Activated CD4-positive, alpha-beta T cell treated with anti-CD3 and anti-CD28 coated beads, Interleukin-2, amount 10 ng/mL, durations not matched to agents 24 days and 14 days (primary cell): ENCODE results near the gene TIMP2. TPM values are rescaled to one million over a fixed set of nuclear protein-coding genes. Genes with fewer than 3 reads are reported as not detected.
A peak's percentile ranks its signal among the peaks of the same experiment; 100 is the strongest.
"Not testable (repeated sequence)": the region's sequence is repeated elsewhere in the genome, so short reads cannot be mapped to it uniquely, and the experiment has no call there.

Experiments
- DNase-seq: peaks from one replicate; pipeline ENCODE4 v3.0.0; 2022
- H3K27ac Mint-ChIP-seq: one replicate; pipeline ENCODE4 v1.8.0; 2022; ENCODE audit warnings: mild to moderate bottlenecking, mixed read lengths
- H3K27me3 Mint-ChIP-seq: one replicate; pipeline ENCODE4 v1.8.0; 2022; ENCODE audit warnings: mixed read lengths
- H3K36me3 Mint-ChIP-seq: one replicate; pipeline ENCODE4 v1.8.0; 2022; ENCODE audit warnings: low read depth, mild to moderate bottlenecking, mixed read lengths
- H3K4me1 Mint-ChIP-seq: one replicate; pipeline ENCODE4 v1.8.0; 2021; ENCODE audit warnings: mixed read lengths
- H3K4me3 Mint-ChIP-seq: one replicate; pipeline ENCODE4 v1.8.0; 2022; ENCODE audit warnings: mild to moderate bottlenecking, moderate library complexity, mixed read lengths
- H3K9me3 Mint-ChIP-seq: one replicate; pipeline ENCODE4 v1.8.0; 2021; ENCODE audit warnings: mixed read lengths
- intact Hi-C: fragments of 100-400 bp; cut with micrococcal nuclease; formaldehyde crosslinking; loops from one replicate; pipeline ENCODE4 v1.15.1; 2023
- total RNA-seq: library from RNA; stranded (reverse); gene quantifications from 2 replicates; pipeline ENCODE4 v1.2.3, GENCODE V29; 2022

Gene TIMP2
- total RNA-seq, 1 donor from 2014 or later, result 0.54 TPM

- DNase-seq, result no peak
- H3K27me3 Mint-ChIP-seq, result peaks cover under 1% of the 10 kb centered on the region
- intact Hi-C loops, result no loop called here
- H3K9me3 Mint-ChIP-seq, result no peaks in the 10 kb centered on the region
- H3K4me3 Mint-ChIP-seq, result no peak overlapping the region
- no peaks in the 10 kb centered on the region for H3K36me3 Mint-ChIP-seq
- H3K4me1 Mint-ChIP-seq, result no peaks in the 10 kb centered on the region
- H3K27ac Mint-ChIP-seq, result no peak overlapping the region
Measured at GRCh38 chr17:78915872-78916632, 9.1 kb downstream of the TIMP2 start.

GRCh38 chr17:78913115-78913514, 12.1 kb downstream of the TIMP2 start:
- Mint-ChIP-seq H3K4me3 (no peak overlapping the region), H3K27me3 (peaks cover 8% of the 10 kb centered on the region), H3K36me3 (no peaks in the 10 kb centered on the region), H3K9me3 (no peaks in the 10 kb centered on the region), H3K4me1 (no peaks in the 10 kb centered on the region), H3K27ac (no peak overlapping the region)
- no peak for DNase-seq
- intact Hi-C loops, result no loop called here

GRCh38 chr17:78912082-78912481, 13.1 kb downstream of the TIMP2 start:
- peaks cover 8% of the 10 kb centered on the region for H3K27me3 Mint-ChIP-seq
- H3K4me3 Mint-ChIP-seq, result no peak overlapping the region
- no peaks in the 10 kb centered on the region for H3K4me1 Mint-ChIP-seq
- no peak for DNase-seq
- intact Hi-C loops, result no loop called here
- no peaks in the 10 kb centered on the region for H3K9me3 Mint-ChIP-seq
- H3K36me3 Mint-ChIP-seq, result no peaks in the 10 kb centered on the region
- H3K27ac Mint-ChIP-seq, result no peak overlapping the region

GRCh38 chr17:78911543-78911942, 13.6 kb downstream of the TIMP2 start:
- H3K9me3 Mint-ChIP-seq, H3K36me3 Mint-ChIP-seq, H3K27me3 Mint-ChIP-seq, H3K27ac Mint-ChIP-seq, DNase-seq, H3K4me1 Mint-ChIP-seq, intact Hi-C loops, H3K4me3 Mint-ChIP-seq: not testable (repeated sequence)

GRCh38 chr17:78910497-78911284, 14.5 kb downstream of the TIMP2 start:
- no peaks in the 10 kb centered on the region for H3K4me1 Mint-ChIP-seq
- DNase-seq, result no peak
- H3K9me3 Mint-ChIP-seq, result no peaks in the 10 kb centered on the region
- intact Hi-C loops, result no loop called here
- no peaks in the 10 kb centered on the region for H3K36me3 Mint-ChIP-seq
- no peak overlapping the region for H3K27ac Mint-ChIP-seq
- H3K4me3 Mint-ChIP-seq, result no peak overlapping the region
- H3K27me3 Mint-ChIP-seq, result peaks cover 8% of the 10 kb centered on the region

- Mint-ChIP-seq H3K36me3 (no peaks in the 10 kb centered on the region), H3K27ac (no peak overlapping the region), H3K27me3 (peaks cover 8% of the 10 kb centered on the region), H3K4me1 (peaks cover 5% of the 10 kb centered on the region), H3K4me3 (no peak overlapping the region), H3K9me3 (no peaks in the 10 kb centered on the region)
- intact Hi-C loops, result no loop called here
- DNase-seq, result no peak
Measured at GRCh38 chr17:78908426-78908825, 16.8 kb downstream of the TIMP2 start.

- Mint-ChIP-seq H3K27me3 (peaks cover 2% of the 10 kb centered on the region), H3K36me3 (no peaks in the 10 kb centered on the region), H3K9me3 (no peaks in the 10 kb centered on the region), H3K27ac (no peak overlapping the region), H3K4me1 (peaks cover 10% of the 10 kb centered on the region), H3K4me3 (no peak overlapping the region)
- intact Hi-C loops, result no loop called here
- DNase-seq, result no peak
Measured at GRCh38 chr17:78905541-78905940, 19.6 kb downstream of the TIMP2 start.

- H3K36me3 Mint-ChIP-seq, result no peaks in the 10 kb centered on the region
- no peaks in the 10 kb centered on the region for H3K9me3 Mint-ChIP-seq
- H3K27ac Mint-ChIP-seq, result no peak overlapping the region
- H3K4me3 Mint-ChIP-seq, result no peak overlapping the region
- intact Hi-C loops, result no loop called here
- peaks cover 10% of the 10 kb centered on the region for H3K4me1 Mint-ChIP-seq
- no peak for DNase-seq
- no peaks in the 10 kb centered on the region for H3K27me3 Mint-ChIP-seq
Measured at GRCh38 chr17:78905116-78905515, 20.1 kb downstream of the TIMP2 start.

GRCh38 chr17:78904371-78904770, 20.8 kb downstream of the TIMP2 start:
- no peak for DNase-seq
- no peak overlapping the region for H3K4me3 Mint-ChIP-seq
- no peak overlapping the region for H3K27ac Mint-ChIP-seq
- intact Hi-C loops, result no loop called here
- H3K9me3 Mint-ChIP-seq, result no peaks in the 10 kb centered on the region
- no peaks in the 10 kb centered on the region for H3K27me3 Mint-ChIP-seq
- H3K36me3 Mint-ChIP-seq, result no peaks in the 10 kb centered on the region
- H3K4me1 Mint-ChIP-seq, result peaks cover 10% of the 10 kb centered on the region

GRCh38 chr17:78903101-78903779, 21.9 kb downstream of the TIMP2 start, which contains the start of gene CEP295NL:
Gene CEP295NL, minus strand, starts transcription at chr17:78903201. Its CDS starts 1,373 bp downstream, at chr17:78901828.
- DNase-seq, result peak; percentile 60
- Mint-ChIP-seq H3K4me3 (no peak within 1 kb of the TSS), H3K27me3 (no peaks in the 10 kb centered on the region), H3K27ac (peak within 1 kb of the TSS; percentile 37), H3K36me3 (no peaks in the 10 kb centered on the region), H3K9me3 (no peaks in the 10 kb centered on the region), H3K4me1 (peaks cover 10% of the 10 kb centered on the region)
- intact Hi-C loops, result no loop called here

GRCh38 chr17:78902231-78902630, 23.0 kb downstream of the TIMP2 start:
- not testable (repeated sequence) for H3K27me3 Mint-ChIP-seq

GRCh38 chr17:78901806-78902205, 23.4 kb downstream of the TIMP2 start:
- intact Hi-C loops, result no loop called here
- no peak for DNase-seq
- H3K4me1 Mint-ChIP-seq, result peaks cover 10% of the 10 kb centered on the region
- no peak overlapping the region for H3K27ac Mint-ChIP-seq
- H3K9me3 Mint-ChIP-seq, result no peaks in the 10 kb centered on the region
- no peaks in the 10 kb centered on the region for H3K36me3 Mint-ChIP-seq
- no peak overlapping the region for H3K4me3 Mint-ChIP-seq
- no peaks in the 10 kb centered on the region for H3K27me3 Mint-ChIP-seq

More at GRCh38 chr17:78902231-78902630, 23.0 kb downstream of the TIMP2 start:
- DNase-seq, H3K4me3 Mint-ChIP-seq, intact Hi-C loops, H3K9me3 Mint-ChIP-seq, H3K36me3 Mint-ChIP-seq, H3K27ac Mint-ChIP-seq: not testable (repeated sequence)
- peaks cover 10% of the 10 kb centered on the region for H3K4me1 Mint-ChIP-seq

- Mint-ChIP-seq H3K27ac (no peak overlapping the region), H3K9me3 (no peaks in the 10 kb centered on the region), H3K4me3 (no peak overlapping the region), H3K4me1 (peaks cover 10% of the 10 kb centered on the region), H3K36me3 (no peaks in the 10 kb centered on the region), H3K27me3 (no peaks in the 10 kb centered on the region)
- DNase-seq, result no peak
- intact Hi-C loops, result no loop called here
Measured at GRCh38 chr17:78900816-78901215, 24.4 kb downstream of the TIMP2 start.
